ENCODE data around the gene EFCAB10.
"Not testable (repeated sequence)": the region's sequence is repeated elsewhere in the genome, so short reads cannot be mapped to it uniquely, and the experiment has no call there.

Gene EFCAB10

GRCh38 chr7:105530546-105530945, 50.7 kb downstream of the EFCAB10 start:
- H3K4me3 ChIP-seq (ENCODE audit: extremely low read depth, insufficient read depth, low read length, poor library complexity, severe bottlenecking), result no peak overlapping the region
- peaks cover 21% of the 10 kb centered on the region for H3K36me3 ChIP-seq (ENCODE audit: control insufficient read depth, insufficient read depth, low read length)
- H3K9me3 ChIP-seq (ENCODE audit: control insufficient read depth, low read length), result no peaks in the 10 kb centered on the region
- no peak overlapping the region for H3K27ac ChIP-seq (ENCODE audit: low read depth, low read length, severe bottlenecking)
- H3K4me1 ChIP-seq (ENCODE audit: control insufficient read depth, insufficient read depth, low read length, poor library complexity, severe bottlenecking), result peaks cover 7% of the 10 kb centered on the region
- WGBS, 2 experiments (ENCODE audit: insufficient coverage in 2 of 2), result 88 to 94% methylated on average over 18 to 20 of the region's 20 CpGs

GRCh38 chr7:105530126-105530525, 51.2 kb downstream of the EFCAB10 start:
- Histone ChIP-seq H3K4me1 (ENCODE audit: control insufficient read depth, insufficient read depth, low read length, poor library complexity, severe bottlenecking) (peaks cover 7% of the 10 kb centered on the region), H3K4me3 (ENCODE audit: extremely low read depth, insufficient read depth, low read length, poor library complexity, severe bottlenecking) (no peak overlapping the region), H3K27ac (ENCODE audit: low read depth, low read length, severe bottlenecking) (no peak overlapping the region), H3K36me3 (ENCODE audit: control insufficient read depth, insufficient read depth, low read length) (peaks cover 16% of the 10 kb centered on the region), H3K9me3 (ENCODE audit: control insufficient read depth, low read length) (no peaks in the 10 kb centered on the region)
- WGBS, 2 experiments (ENCODE audit: insufficient coverage in 2 of 2), result 98 to 100% methylated on average over 3 to 10 of the region's 10 CpGs

GRCh38 chr7:105527737-105528136, 53.6 kb downstream of the EFCAB10 start:
- not testable (repeated sequence) for H3K36me3 ChIP-seq (ENCODE audit: control insufficient read depth, insufficient read depth, low read length); H3K27ac ChIP-seq (ENCODE audit: low read depth, low read length, severe bottlenecking); H3K9me3 ChIP-seq (ENCODE audit: control insufficient read depth, low read length); H3K4me3 ChIP-seq (ENCODE audit: extremely low read depth, insufficient read depth, low read length, poor library complexity, severe bottlenecking); H3K4me1 ChIP-seq (ENCODE audit: control insufficient read depth, insufficient read depth, low read length, poor library complexity, severe bottlenecking)
- WGBS, 2 experiments (ENCODE audit: insufficient coverage in 2 of 2), result 60 to 100% methylated on average over 1 of the region's 5 CpGs

DNA sequence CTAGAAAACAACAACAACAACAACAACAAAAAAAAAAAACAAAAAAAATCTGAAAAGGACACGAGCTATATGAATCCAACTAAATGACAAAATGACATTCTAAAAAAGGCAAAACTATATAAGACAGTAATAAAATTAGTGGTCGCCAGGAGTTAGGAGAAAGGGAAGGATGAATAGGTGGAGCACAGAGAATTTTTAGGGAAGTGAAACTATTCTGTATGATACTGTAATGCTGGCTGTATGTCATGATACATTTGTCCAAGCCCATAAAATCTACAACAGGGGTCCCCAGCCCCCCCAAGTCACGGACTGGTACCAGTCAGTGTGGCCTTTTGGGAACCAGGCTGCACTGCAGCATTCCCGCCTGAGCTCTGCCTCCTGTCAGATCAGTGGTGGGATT, 56.5 kb downstream of the EFCAB10 start:
- H3K27ac ChIP-seq (ENCODE audit: low read depth, low read length, severe bottlenecking), result no peak overlapping the region
- H3K4me1 ChIP-seq (ENCODE audit: control insufficient read depth, insufficient read depth, low read length, poor library complexity, severe bottlenecking), result no peaks in the 10 kb centered on the region
- no peaks in the 10 kb centered on the region for H3K9me3 ChIP-seq (ENCODE audit: control insufficient read depth, low read length)
- WGBS, 2 experiments (ENCODE audit: insufficient coverage in 2 of 2), result 86 to 100% methylated on average over 1 to 2 of the region's 4 CpGs
- H3K4me3 ChIP-seq (ENCODE audit: extremely low read depth, insufficient read depth, low read length, poor library complexity, severe bottlenecking), result no peak overlapping the region
- peaks cover under 1% of the 10 kb centered on the region for H3K36me3 ChIP-seq (ENCODE audit: control insufficient read depth, insufficient read depth, low read length)

- not testable (repeated sequence) for H3K27ac ChIP-seq (ENCODE audit: low read depth, low read length, severe bottlenecking); H3K4me3 ChIP-seq (ENCODE audit: extremely low read depth, insufficient read depth, low read length, poor library complexity, severe bottlenecking); H3K9me3 ChIP-seq (ENCODE audit: control insufficient read depth, low read length); H3K4me1 ChIP-seq (ENCODE audit: control insufficient read depth, insufficient read depth, low read length, poor library complexity, severe bottlenecking); H3K36me3 ChIP-seq (ENCODE audit: control insufficient read depth, insufficient read depth, low read length)
- 93 to 100% methylated on average over 2 to 4 of the region's 11 CpGs for WGBS, 2 experiments (ENCODE audit: insufficient coverage in 2 of 2)
Observed at GRCh38 chr7:105524423-105524822, 56.9 kb downstream of the EFCAB10 start.

DNA sequence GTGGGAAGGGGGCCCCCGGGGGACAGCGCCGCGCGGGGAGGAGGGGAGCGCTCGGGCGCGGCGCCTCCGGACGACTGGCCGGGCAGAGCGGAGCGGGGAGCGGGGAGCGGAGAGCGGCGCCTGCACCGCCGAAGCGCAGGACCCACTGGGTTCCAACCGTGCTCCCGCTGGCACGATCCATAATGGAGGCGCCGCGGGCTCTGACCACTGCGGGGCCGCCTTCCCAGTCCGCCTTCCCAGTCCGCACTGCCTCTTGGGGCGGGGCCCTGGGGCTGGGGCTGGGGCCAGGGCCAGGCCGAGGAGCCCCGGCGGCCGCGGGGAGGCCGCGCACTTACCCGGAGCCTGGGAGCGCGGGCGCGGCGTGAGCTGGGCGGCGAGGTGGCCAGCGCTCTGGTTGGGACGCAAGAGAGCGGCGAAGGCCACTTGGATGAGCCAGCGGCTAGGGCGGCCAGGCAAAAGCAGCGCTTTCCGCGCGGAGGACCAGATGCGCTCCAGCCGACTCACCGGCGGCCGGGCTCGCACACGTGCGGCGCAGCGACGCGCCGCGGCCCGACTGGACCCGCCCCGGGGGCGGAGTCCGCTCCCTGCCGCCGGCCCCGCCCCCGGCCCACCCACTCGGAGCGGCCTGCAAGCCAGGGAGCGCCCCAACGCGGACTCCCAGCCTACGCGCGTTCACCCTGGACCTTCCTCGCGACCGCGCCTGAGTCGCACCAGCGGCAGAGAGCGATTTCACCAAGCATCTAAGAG, 59.4 kb downstream of the EFCAB10 start, which contains the start of gene PUS7:
Gene PUS7 (minus strand): TSS at position 555 of the 747 bp plus-strand sequence. CDS start 13,759 bp downstream, outside the sequence.
- Histone ChIP-seq H3K36me3 (ENCODE audit: control insufficient read depth, insufficient read depth, low read length) (peaks cover 22% of the 10 kb centered on the region), H3K27ac (ENCODE audit: low read depth, low read length, severe bottlenecking) (peak within 1 kb of the TSS; percentile 89), H3K4me3 (ENCODE audit: extremely low read depth, insufficient read depth, low read length, poor library complexity, severe bottlenecking) (peak within 1 kb of the TSS; percentile 82), H3K9me3 (ENCODE audit: control insufficient read depth, low read length) (no peaks in the 10 kb centered on the region), H3K4me1 (ENCODE audit: control insufficient read depth, insufficient read depth, low read length, poor library complexity, severe bottlenecking) (peaks cover 6% of the 10 kb centered on the region)
- 0% methylated on average over 72 to 76 of the region's 96 CpGs for WGBS, 2 experiments (ENCODE audit: insufficient coverage in 2 of 2)

- H3K4me1 ChIP-seq (ENCODE audit: control insufficient read depth, insufficient read depth, low read length, poor library complexity, severe bottlenecking), result peaks cover 6% of the 10 kb centered on the region
- 4 to 6% methylated on average over 17 to 22 of the region's 25 CpGs for WGBS, 2 experiments (ENCODE audit: insufficient coverage in 2 of 2)
Observed at GRCh38 chr7:105521027-105521716, 60.1 kb downstream of the EFCAB10 start.

GRCh38 chr7:105520620-105521019, 60.7 kb downstream of the EFCAB10 start:
- peak overlapping the region; percentile 82 for H3K4me3 ChIP-seq (ENCODE audit: extremely low read depth, insufficient read depth, low read length, poor library complexity, severe bottlenecking)
- not testable (repeated sequence) for H3K9me3 ChIP-seq (ENCODE audit: control insufficient read depth, low read length); H3K4me1 ChIP-seq (ENCODE audit: control insufficient read depth, insufficient read depth, low read length, poor library complexity, severe bottlenecking); H3K27ac ChIP-seq (ENCODE audit: low read depth, low read length, severe bottlenecking)
- H3K36me3 ChIP-seq (ENCODE audit: control insufficient read depth, insufficient read depth, low read length), result peaks cover 32% of the 10 kb centered on the region
- 84 to 97% methylated on average over 3 to 6 of the region's 7 CpGs for WGBS, 2 experiments (ENCODE audit: insufficient coverage in 2 of 2)

More at GRCh38 chr7:105521027-105521716, 60.1 kb downstream of the EFCAB10 start:
- Histone ChIP-seq H3K9me3 (ENCODE audit: control insufficient read depth, low read length) (no peaks in the 10 kb centered on the region), H3K36me3 (ENCODE audit: control insufficient read depth, insufficient read depth, low read length) (peaks cover 29% of the 10 kb centered on the region), H3K4me3 (ENCODE audit: extremely low read depth, insufficient read depth, low read length, poor library complexity, severe bottlenecking) (peak overlapping the region; percentile 82), H3K27ac (ENCODE audit: low read depth, low read length, severe bottlenecking) (peak overlapping the region; percentile 89)

GRCh38 chr7:105519353-105519752, 61.9 kb downstream of the EFCAB10 start:
- Histone ChIP-seq H3K27ac (ENCODE audit: low read depth, low read length, severe bottlenecking) (no peak overlapping the region), H3K4me1 (ENCODE audit: control insufficient read depth, insufficient read depth, low read length, poor library complexity, severe bottlenecking) (peaks cover 6% of the 10 kb centered on the region), H3K36me3 (ENCODE audit: control insufficient read depth, insufficient read depth, low read length) (peaks cover 32% of the 10 kb centered on the region), H3K9me3 (ENCODE audit: control insufficient read depth, low read length) (no peaks in the 10 kb centered on the region), H3K4me3 (ENCODE audit: extremely low read depth, insufficient read depth, low read length, poor library complexity, severe bottlenecking) (no peak overlapping the region)
- WGBS, 2 experiments (ENCODE audit: insufficient coverage in 2 of 2), result 92 to 100% methylated on average over 1 to 2 of the region's 6 CpGs

DNA sequence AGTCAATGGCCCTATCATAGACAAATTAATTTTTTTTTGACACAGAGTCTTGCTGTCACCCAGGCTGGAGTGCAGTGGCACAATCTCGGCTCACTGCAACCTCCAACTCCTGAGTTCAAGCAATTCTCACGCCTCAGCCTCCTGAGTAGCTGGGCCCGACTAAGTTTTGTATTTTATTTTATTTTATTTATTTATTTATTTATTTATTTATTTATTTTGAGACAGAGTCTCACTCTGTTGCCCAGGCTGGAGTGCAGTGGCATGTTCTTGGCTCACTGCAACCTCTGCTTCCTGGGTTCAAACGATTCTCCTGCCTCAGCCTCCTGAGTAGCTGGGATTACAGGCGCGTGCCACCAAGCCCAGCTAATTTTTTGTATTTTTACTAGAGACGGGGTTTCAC, 65.7 kb downstream of the EFCAB10 start:
- H3K4me1 ChIP-seq (ENCODE audit: control insufficient read depth, insufficient read depth, low read length, poor library complexity, severe bottlenecking), result peaks cover 12% of the 10 kb centered on the region
- not testable (repeated sequence) for H3K4me3 ChIP-seq (ENCODE audit: extremely low read depth, insufficient read depth, low read length, poor library complexity, severe bottlenecking); H3K27ac ChIP-seq (ENCODE audit: low read depth, low read length, severe bottlenecking); H3K9me3 ChIP-seq (ENCODE audit: control insufficient read depth, low read length)
- H3K36me3 ChIP-seq (ENCODE audit: control insufficient read depth, insufficient read depth, low read length), result peaks cover 46% of the 10 kb centered on the region
- WGBS, 2 experiments (ENCODE audit: insufficient coverage in 2 of 2), result 97 to 98% methylated on average over 4 to 5 of the region's 7 CpGs
